A673 (cell line): ENCODE results near the gene EIPR1.

Experiments
- CTCF ChIP-seq: fragments of 300-800, 200-600 bp; sonication (generic); conservative IDR thresholded peaks from 2 replicates; pipeline ENCODE4 v1.5.1; 2017; ENCODE audit warnings: low read depth, mild to moderate bottlenecking, antibody characterized with exemption, low read length, moderate library complexity, mixed read lengths
- EZH2 ChIP-seq: fragments of 200-600 bp; sonication (generic); IDR thresholded peaks from 2 replicates; pipeline ENCODE4 v1.6.1; 2017; ENCODE audit warnings: borderline replicate concordance, low read depth, mild to moderate bottlenecking, mixed read lengths, antibody characterized with exemption, low read length; ENCODE audit not compliant: poor library complexity, severe bottlenecking

DNA sequence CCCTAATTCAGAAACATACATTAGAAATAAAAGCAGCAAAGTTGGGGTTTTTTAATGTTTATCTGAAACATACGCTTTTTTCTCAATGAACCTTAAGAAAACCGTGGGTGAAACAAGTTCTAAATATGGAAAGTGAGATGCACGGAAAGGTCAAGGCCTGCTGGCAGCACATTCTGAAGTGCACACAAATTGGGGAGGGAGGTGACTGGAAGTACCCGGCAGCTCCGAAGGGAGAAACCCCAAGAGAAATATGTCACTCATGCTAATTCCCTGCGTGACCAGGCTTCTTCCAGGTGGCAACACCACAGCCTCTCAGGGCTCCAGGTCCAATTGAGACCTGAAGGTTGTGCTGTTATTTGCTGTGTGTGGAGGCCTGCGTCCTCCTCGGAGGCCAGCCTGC, 45.5 kb downstream of the EIPR1 start:
- TF ChIP-seq CTCF (no peak), EZH2 (no peak)
